Panc1 (cell line): ENCODE results near the gene IGSF21.

Experiments
- CTCF ChIP-seq: fragments of 450-650 bp; IDR thresholded peaks from 2 replicates; pipeline ENCODE4 v1.5.1; 2017; ENCODE audit warnings: mild to moderate bottlenecking
- POLR2AphosphoS5 ChIP-seq: IDR thresholded peaks from 2 replicates; pipeline ENCODE4 v1.6.1; 2012; ENCODE audit warnings: mild to moderate bottlenecking, low read depth, low read length, moderate library complexity
- TCF7L2 ChIP-seq: IDR thresholded peaks from 2 replicates; pipeline ENCODE4 v1.6.1; 2011; ENCODE audit warnings: mild to moderate bottlenecking, low read depth, low read length, inconsistent platforms

- TF ChIP-seq CTCF: no peak
- no peak for TF ChIP-seq TCF7L2
- no peak for TF ChIP-seq POLR2AphosphoS5
These were observed 79.5 kb downstream of the IGSF21 start for GRCh38 chr1:18187054-18187453.
